Right atrium auricular region (tissue), 2 donors: ENCODE data around the gene FNDC11. TPM values are rescaled to one million over a fixed set of nuclear protein-coding genes. Genes with fewer than 3 reads are reported as not detected.

ENCODE experiments used
- DNase-seq: peaks from one replicate; pipeline ENCODE4 v3.0.0-alpha.2; 2019; ENCODE audit warnings: low spot score
- H3K27ac ChIP-seq, 2 donors: fragments of 200-600 bp; sonication (generic); 1 replicate in 1 of 2; 2 replicates in 1 of 2; pipeline ENCODE4 v1.5.1; 2016 to 2019
- H3K27me3 ChIP-seq, 2 donors: fragments of 200-600 bp; sonication (generic); one replicate each; pipeline versions ENCODE4 v1.5.1 to v1.6.0; 2017 to 2019
- H3K36me3 ChIP-seq: fragments of 200-600 bp; sonication (generic); one replicate; pipeline ENCODE4 v1.5.1; 2016
- H3K4me1 ChIP-seq, 2 donors: fragments of 200-600 bp; sonication (generic); one replicate each; pipeline versions ENCODE4 v1.5.1 to v1.6.0; 2017 to 2019
- H3K4me3 ChIP-seq, 2 donors: fragments of 200-600 bp; sonication (generic); 1 replicate in 1 of 2; 2 replicates in 1 of 2; pipeline ENCODE4 v1.5.1; 2017 to 2019; ENCODE audit warnings: mild to moderate bottlenecking in 1 of 2, moderate library complexity in 1 of 2
- H3K9me3 ChIP-seq, 2 donors: fragments of 200-600 bp; sonication (generic); one replicate each; pipeline ENCODE4 v1.5.1; 2019
- total RNA-seq, 2 donors: library from RNA; depleted of rRNA; stranded (reverse); fragments of >200 nt; gene quantifications; one replicate each; pipeline ENCODE4 v1.1.0, GENCODE V29; 2016
- TF ChIP-seq, protein P1 (sequence below), 2 donors: fragments of 200-600 bp; sonication (generic); IDR thresholded peaks; one replicate each; pipeline ENCODE4 v1.5.1; 2019; ENCODE audit warnings: antibody characterized with exemption in 2 of 2

The FNDC11 gene
- total RNA-seq, 2 donors from 2014 or later, result not detected

DNA sequence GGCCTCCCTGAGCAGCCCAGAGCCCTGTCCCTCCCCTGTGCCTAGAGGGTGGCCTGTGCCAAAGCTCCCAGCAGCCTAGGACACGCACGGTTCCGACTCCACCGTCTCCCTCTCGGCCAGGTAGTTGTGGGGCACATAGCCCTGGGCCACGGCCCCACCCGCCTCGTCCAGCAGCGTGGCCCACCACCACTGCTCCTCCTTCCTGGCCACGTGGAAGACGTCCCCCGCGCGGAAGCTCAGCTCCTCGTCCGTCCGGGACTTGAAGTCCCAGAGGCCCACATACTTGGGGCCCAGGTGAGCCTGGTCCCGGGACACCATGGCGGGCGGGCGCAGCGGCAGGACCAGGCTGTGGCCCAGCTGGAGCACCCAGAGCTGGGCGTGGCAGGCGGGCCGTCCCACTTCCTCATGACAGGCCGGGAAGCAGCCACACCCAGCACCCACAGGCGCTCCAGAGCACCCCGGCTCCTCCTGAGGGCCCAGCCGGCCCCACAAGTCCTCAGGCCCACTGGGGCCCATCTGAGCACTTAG lies 16.9 kb upstream of the FNDC11 start, which contains the start of gene PTK6:
PTK6 (minus strand) TSS at position 380 of the 528 bp plus-strand sequence; CDS start at position 318, 62 bp downstream.
- DNase-seq, result no peak
- TF ChIP-seq, protein P1, sequence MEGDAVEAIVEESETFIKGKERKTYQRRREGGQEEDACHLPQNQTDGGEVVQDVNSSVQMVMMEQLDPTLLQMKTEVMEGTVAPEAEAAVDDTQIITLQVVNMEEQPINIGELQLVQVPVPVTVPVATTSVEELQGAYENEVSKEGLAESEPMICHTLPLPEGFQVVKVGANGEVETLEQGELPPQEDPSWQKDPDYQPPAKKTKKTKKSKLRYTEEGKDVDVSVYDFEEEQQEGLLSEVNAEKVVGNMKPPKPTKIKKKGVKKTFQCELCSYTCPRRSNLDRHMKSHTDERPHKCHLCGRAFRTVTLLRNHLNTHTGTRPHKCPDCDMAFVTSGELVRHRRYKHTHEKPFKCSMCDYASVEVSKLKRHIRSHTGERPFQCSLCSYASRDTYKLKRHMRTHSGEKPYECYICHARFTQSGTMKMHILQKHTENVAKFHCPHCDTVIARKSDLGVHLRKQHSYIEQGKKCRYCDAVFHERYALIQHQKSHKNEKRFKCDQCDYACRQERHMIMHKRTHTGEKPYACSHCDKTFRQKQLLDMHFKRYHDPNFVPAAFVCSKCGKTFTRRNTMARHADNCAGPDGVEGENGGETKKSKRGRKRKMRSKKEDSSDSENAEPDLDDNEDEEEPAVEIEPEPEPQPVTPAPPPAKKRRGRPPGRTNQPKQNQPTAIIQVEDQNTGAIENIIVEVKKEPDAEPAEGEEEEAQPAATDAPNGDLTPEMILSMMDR (IDR thresholded peaks at IDR 0.05), result no peak
- Histone ChIP-seq H3K4me1 (peaks cover 0 to 16% of the 10 kb centered on the region in 2 donors), H3K27ac (no peak within 1 kb of the TSS), H3K27me3 (no peaks in the 10 kb centered on the region), H3K9me3 (no peaks in the 10 kb centered on the region), H3K36me3 (no peaks in the 10 kb centered on the region), H3K4me3 (peak within 1 kb of the TSS in 1 of 2 donors; percentile 43)

DNA sequence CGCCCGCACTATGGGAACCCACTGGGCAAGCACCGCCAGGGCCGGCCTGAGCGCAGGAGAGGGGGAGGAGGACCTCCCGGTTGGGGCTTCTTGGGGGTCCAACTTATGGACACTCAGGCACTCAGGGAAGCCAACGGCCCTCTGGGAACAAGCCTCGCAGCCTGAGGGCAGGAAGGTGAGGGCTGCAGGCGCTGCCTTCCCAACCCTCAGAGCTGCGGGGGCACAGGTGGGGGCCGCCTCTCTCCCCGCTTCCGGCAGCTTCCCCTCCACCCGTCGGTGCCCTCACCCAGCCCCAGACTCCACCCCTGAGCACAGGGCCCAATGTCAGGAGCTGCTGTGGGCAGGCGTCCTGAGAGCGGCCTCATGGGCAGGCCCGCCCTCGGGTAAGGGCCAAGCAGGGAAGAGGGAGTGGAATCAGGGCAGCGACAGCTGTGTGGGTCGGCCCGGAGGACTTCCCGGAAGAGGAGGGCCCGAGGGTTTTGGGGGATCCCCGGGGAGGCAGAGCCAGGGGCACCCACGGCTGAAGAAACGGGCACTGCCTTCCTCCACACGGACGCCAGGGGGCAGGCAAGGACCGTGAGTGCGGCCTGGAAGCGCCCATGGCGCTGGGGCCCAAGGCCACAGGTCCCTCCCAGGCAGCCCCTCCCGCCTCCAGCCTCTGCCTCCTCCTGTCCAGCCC lies 16.3 kb upstream of the FNDC11 start:
- H3K4me1 ChIP-seq, result peaks cover 0 to 16% of the 10 kb centered on the region in 2 donors
- no peaks in the 10 kb centered on the region for H3K36me3 ChIP-seq
- H3K9me3 ChIP-seq, result no peaks in the 10 kb centered on the region
- peak overlapping the region in 1 of 2 donors; percentile 43 for H3K4me3 ChIP-seq
- no peak overlapping the region for H3K27ac ChIP-seq
- no peaks in the 10 kb centered on the region for H3K27me3 ChIP-seq
- TF ChIP-seq, protein P1 (IDR thresholded peaks at IDR 0.05), result peak; percentile 92 to 95
- DNase-seq, result peak; percentile 82

DNA sequence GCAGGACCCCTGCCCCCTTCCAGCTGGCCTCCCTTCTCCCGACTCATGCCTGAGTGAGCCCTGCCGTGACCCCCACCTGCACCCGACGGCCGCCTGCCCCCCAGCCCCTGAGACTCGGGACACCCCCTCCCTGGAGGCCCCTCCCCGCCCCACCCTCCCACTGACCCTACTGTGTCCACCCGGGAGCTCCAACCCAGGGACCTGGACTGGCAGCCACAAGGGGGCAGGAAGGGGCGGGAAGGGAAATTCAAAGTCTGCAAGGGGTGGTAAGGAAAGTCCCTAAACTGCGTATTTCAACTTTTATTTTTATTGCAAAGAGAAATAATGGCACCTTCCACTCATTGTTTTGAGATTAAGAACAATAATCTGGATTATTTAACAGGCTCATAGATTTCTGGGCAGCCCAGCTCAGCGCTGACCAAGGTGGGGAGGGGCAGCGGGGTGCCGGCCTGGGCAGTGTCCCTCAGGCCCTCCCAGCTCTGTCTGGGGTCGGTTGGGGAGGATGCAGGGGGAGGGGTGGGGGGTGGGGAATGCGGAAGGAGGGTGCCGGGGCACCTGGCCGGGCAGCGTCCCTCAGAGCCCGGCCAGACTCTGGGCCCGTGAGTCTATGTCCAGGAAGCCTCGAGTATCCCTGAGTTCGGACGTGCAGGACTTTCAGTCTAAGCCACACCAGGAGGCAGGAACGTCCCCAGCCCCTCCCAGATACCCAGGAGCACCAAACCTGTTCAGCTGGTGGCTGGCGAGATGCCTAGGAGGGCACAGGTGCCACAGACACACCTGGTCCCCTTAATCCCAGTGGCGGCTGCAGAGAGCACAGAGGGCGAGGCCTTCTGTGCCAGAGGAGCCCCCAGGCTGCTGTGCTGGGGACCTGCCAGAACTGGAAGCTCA lies 15.5 kb upstream of the FNDC11 start:
- no peaks in the 10 kb centered on the region for H3K36me3 ChIP-seq
- DNase-seq, result no peak
- H3K27ac ChIP-seq, result no peak overlapping the region
- peak overlapping the region in 1 of 2 donors; percentile 43 for H3K4me3 ChIP-seq
- TF ChIP-seq, protein P1 (IDR thresholded peaks at IDR 0.05), result peak in 1 of 2 donors; percentile 52
- H3K9me3 ChIP-seq, result no peaks in the 10 kb centered on the region
- H3K4me1 ChIP-seq, result peaks cover 0 to 16% of the 10 kb centered on the region in 2 donors
- no peaks in the 10 kb centered on the region for H3K27me3 ChIP-seq

DNA sequence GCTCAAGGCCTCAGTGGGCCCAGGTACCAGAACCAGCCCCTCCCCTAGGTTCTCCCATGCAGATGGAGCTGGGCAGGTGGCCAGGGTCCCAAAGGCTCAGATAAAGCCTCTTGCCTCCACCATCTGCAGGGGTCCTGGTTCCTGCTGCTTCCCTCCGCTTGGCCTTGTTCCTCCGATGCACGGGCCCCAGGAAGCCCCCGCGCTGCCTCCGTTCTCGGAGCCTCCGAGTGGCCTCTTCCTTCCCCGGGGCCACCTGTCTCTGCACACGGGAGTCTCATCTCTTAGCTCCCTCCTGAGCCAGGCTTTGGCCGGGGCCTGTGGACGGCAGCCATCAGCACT lies 14.9 kb upstream of the FNDC11 start:
- no peak overlapping the region for H3K27ac ChIP-seq
- H3K9me3 ChIP-seq, result no peaks in the 10 kb centered on the region
- TF ChIP-seq, protein P1 (IDR thresholded peaks at IDR 0.05), result no peak
- peaks cover 0 to 16% of the 10 kb centered on the region in 2 donors for H3K4me1 ChIP-seq
- DNase-seq, result no peak
- no peaks in the 10 kb centered on the region for H3K27me3 ChIP-seq
- no peak overlapping the region for H3K4me3 ChIP-seq
- no peaks in the 10 kb centered on the region for H3K36me3 ChIP-seq

DNA sequence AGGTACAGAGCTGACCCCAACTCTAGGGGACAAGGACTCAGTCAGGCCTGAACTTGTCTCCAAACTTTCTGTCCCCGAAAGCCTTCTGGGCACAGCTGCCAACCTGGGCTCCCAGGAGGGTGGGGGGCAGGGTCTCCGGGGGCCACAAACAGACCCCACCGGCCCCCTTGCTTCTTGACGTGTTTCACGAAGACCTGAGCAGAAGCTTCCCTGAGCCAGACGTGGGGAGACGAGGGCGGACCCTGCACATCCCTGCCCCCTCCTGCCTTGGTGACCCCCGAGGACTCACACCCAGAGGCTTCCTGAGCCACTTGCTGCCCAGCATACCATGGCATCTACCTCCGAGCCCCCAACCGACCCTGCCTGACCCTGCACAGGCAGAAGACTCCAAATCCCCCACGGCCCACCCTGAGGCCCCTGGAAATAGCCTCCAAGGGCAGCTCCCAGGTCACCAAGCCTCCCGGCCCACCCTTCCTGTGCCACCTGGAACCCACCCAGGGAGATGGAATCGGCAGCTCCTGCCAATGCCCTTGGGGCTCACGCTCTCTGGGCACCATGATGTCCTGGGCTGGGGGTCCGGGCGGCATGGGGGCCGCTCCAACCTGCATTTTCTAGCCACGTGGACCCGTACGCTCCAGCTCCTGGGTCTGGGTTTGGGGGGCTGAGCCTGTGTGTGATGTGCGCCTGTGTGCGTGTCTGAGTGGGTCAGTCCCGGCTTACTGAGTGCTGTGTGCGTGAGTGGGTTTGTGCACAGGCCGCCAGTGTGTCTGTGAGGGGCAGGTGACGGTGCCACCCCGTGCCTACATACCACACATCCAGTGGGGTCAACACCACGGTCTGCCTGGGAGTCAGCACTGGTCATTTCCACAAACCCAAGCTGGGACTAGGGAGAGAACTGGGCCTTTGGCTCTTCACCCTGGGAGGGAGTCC lies 14.3 kb upstream of the FNDC11 start:
- DNase-seq, result no peak
- Histone ChIP-seq H3K4me3 (no peak overlapping the region), H3K9me3 (no peaks in the 10 kb centered on the region), H3K4me1 (peaks cover 0 to 16% of the 10 kb centered on the region in 2 donors), H3K27me3 (no peaks in the 10 kb centered on the region), H3K27ac (no peak overlapping the region), H3K36me3 (no peaks in the 10 kb centered on the region)
- TF ChIP-seq, protein P1 (IDR thresholded peaks at IDR 0.05), result no peak
